Measurements from ENCODE around the gene OSBPL5. TPM values are rescaled to one million over a fixed set of nuclear protein-coding genes. Genes with fewer than 3 reads are reported as not detected.

The OSBPL5 gene
- total and polyA plus RNA-seq, 8 donors: 8.6 to 127 (median 25.2) TPM

DNA sequence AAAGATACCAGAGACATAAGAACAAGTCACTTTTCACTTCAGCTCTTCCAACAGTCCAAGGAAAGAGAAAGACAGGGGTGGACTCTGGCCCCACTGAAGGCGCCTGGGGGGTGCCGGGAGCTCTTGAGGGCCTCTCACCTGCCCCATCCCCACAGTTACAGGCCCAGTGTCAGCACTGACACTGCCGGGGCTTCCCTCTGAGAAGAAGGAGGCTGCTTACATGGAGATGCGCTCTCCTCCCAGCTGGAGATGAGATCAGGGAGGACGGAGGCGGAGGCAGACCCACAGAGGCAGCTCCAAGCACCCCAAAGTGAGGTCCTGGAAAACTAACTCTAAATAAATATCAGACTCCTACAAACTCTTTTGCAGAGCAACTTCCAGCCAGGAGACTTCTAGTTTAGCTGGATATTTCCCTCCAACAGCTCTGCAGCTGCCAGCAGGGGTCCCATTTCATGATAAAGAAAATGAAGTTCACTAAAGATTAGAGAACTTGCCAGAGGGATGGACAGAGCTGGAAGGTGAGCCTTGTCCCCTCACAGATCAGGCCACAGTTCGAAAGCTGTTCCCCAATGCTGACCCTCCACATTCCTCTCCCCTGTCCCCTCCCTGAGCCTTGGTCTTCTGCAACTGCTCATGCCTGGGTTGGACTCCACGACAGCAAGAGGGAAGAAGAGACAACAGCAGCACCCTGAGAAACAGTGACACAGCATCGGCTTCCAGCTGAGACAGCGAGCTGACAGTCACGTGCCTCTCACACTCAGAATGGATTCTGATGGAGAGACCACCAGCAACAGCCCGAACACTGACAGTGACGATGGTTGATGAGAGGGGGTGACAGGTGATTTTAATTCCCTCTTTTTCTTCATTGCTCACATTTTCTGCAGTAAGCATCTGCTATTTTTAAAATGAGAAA lies 113.7 kb downstream of the OSBPL5 start:
- Histone ChIP-seq H3K27me3 (no peaks in the 10 kb centered on the region), H3K36me3 (peaks cover 0 to 42% (median 39%) of the 10 kb centered on the region in 4 donors), H3K27ac (peak overlapping the region in 1 of 5 donors; percentile 6), H3K4me1 (peaks cover 38 to 78% (median 62%) of the 10 kb centered on the region in 4 donors), H3K9me3 (no peaks in the 10 kb centered on the region), H3K4me3 (no peak overlapping the region)
- intact Hi-C loops (cut with DNase I; ENCODE audit: low total_unique reads): no loop called here
- no peak for DNase-seq
- TF ChIP-seq, protein P1, sequence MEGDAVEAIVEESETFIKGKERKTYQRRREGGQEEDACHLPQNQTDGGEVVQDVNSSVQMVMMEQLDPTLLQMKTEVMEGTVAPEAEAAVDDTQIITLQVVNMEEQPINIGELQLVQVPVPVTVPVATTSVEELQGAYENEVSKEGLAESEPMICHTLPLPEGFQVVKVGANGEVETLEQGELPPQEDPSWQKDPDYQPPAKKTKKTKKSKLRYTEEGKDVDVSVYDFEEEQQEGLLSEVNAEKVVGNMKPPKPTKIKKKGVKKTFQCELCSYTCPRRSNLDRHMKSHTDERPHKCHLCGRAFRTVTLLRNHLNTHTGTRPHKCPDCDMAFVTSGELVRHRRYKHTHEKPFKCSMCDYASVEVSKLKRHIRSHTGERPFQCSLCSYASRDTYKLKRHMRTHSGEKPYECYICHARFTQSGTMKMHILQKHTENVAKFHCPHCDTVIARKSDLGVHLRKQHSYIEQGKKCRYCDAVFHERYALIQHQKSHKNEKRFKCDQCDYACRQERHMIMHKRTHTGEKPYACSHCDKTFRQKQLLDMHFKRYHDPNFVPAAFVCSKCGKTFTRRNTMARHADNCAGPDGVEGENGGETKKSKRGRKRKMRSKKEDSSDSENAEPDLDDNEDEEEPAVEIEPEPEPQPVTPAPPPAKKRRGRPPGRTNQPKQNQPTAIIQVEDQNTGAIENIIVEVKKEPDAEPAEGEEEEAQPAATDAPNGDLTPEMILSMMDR (IDR thresholded peaks at IDR 0.05): no peak
- TF ChIP-seq POLR2A (IDR thresholded peaks at IDR 0.05) (no peak), EP300 (IDR thresholded peaks at IDR 0.05) (no peak), POLR2AphosphoS5 (IDR thresholded peaks at IDR 0.05) (no peak)
- WGBS, 5 donors: 84 to 87% (median 85%) methylated on average over 13 of the region's 13 CpGs

DNA sequence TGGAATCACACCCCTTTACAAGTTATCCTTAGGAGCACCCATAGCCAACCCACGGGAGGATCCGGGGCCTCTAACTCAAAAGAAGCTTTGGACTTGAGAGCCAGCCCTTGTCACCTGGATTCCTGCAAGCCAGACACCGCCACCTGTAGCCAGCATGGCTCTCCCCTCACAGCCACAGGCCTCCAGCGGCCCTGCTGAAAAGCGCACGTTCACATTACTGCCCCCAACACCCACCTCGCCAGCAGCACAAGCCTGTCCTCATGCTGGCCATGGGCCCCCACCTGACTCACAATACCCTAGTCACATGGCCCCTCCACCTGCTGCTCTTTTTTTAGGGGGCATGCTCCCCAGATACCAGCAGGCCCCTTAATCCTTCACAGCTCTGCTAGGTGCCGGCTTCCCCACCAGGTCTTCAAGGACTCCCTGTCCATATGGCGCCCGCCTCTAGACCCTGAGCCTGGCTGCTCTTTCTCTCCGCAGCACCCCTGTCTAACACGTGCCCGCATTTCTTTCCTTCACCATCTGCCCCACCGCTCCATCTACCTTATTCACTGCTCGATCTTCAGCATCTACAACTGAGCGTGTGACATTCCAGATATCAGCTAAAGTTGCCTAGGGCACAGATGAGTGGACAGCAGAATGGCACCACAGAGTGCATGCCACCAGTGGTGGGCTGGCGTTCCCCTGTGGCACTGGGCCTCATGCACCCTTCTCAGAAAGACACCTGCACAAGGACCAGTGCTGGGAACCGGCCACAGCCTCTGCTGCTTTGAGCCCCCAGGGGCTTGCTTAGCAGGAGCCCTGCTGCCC lies 114.5 kb downstream of the OSBPL5 start:
- Histone ChIP-seq H3K36me3 (peaks cover 0 to 50% (median 47%) of the 10 kb centered on the region in 4 donors), H3K27ac (peak overlapping the region; percentile 5 to 82 (median 24)), H3K27me3 (no peaks in the 10 kb centered on the region), H3K4me3 (no peak overlapping the region), H3K9me3 (no peaks in the 10 kb centered on the region), H3K4me1 (peaks cover 30 to 78% (median 56%) of the 10 kb centered on the region in 4 donors)
- WGBS, 5 donors: 87 to 92% (median 90%) methylated on average over 16 to 18 of the region's 18 CpGs
- no peak for DNase-seq
- no peak for TF ChIP-seq POLR2AphosphoS5 (IDR thresholded peaks at IDR 0.05)
- intact Hi-C loops (cut with DNase I; ENCODE audit: low total_unique reads): no loop called here

DNA sequence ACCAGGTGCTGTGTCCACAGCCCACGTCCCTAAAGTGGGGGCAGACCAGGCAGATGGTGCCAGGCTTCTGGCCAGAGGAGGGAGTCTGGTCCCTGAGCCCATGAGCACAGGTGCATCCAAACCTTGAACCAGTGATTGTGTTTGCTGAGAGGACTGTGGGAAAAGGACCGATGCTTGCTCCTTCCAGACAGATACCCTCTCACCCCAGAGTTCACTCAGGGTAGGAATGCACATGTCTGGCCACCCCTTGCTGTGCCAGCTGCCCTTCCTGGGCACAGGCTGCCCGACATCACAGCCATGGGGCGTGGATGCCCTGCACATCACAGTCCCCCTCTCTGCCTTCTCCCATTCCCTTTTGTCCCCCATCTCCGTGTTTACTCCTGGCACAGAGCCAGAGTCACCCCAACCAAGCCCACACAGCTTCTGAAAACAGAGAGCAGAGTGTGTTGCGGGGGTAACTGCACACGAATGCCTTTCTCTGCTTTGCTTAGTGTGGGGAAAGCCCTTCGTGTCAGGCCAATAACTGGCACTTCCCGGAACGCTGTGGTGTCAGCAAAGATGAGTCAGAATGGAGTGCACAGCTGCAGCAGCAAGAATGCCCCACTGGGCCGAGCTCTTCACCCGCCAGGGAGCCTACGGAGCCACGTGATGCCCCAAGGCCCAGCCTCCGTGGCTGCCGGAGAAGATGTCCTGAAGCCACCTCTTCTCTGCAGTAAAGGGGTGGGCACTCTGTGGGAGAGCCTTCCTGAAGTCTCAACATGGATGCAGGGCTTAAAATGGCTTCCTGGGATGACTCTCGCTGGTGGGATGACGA lies 115.5 kb downstream of the OSBPL5 start:
- peaks cover 0 to 60% (median 55%) of the 10 kb centered on the region in 4 donors for H3K36me3 ChIP-seq
- intact Hi-C loops (cut with DNase I; ENCODE audit: low total_unique reads): no loop called here
- no peak overlapping the region for H3K4me3 ChIP-seq
- H3K27me3 ChIP-seq: no peaks in the 10 kb centered on the region
- peaks cover 20 to 75% (median 51%) of the 10 kb centered on the region in 4 donors for H3K4me1 ChIP-seq
- 31 to 58% (median 44%) methylated on average over 15 to 18 of the region's 18 CpGs for WGBS, 5 donors
- no peaks in the 10 kb centered on the region for H3K9me3 ChIP-seq
- peak overlapping the region; percentile 23 to 82 (median 68) for H3K27ac ChIP-seq
- DNase-seq: peak; percentile 45 to 76
- TF ChIP-seq EP300 (IDR thresholded peaks at IDR 0.05) (peak; percentile 23), POLR2A (IDR thresholded peaks at IDR 0.05) (no peak), POLR2AphosphoS5 (IDR thresholded peaks at IDR 0.05) (peak in 2 of 3 donors; percentile 60 to 90)
- TF ChIP-seq, protein P1 (IDR thresholded peaks at IDR 0.05): peak in 1 of 7 experiments; percentile 18

DNA sequence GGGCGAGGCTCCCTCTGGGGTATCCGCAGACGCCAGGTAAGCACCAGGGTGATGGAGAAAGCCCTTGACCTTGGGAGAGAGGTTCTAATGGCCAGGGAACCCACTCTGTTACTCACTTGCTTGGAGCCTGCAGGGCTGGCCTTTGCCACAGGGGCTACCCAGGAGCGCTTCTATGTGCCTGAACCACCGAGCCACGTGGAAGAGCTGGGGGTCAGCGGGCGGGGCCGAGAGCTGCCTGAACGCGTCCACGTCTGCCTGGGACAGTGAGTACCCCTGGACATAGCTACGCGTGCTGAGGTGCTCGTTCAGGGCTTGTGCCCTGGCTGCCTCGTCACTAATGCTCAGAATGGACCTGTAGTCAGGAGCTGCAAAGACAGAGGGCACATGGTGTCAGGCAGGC lies 117.5 kb downstream of the OSBPL5 start:
- no peak for TF ChIP-seq EP300 (IDR thresholded peaks at IDR 0.05)
- TF ChIP-seq POLR2A (IDR thresholded peaks at IDR 0.05): no peak
- no peak for TF ChIP-seq POLR2AphosphoS5 (IDR thresholded peaks at IDR 0.05)
- TF ChIP-seq, protein P1 (IDR thresholded peaks at IDR 0.05): no peak
- Histone ChIP-seq H3K36me3 (peaks cover 0 to 45% (median 43%) of the 10 kb centered on the region in 4 donors), H3K4me3 (no peak overlapping the region), H3K27ac (no peak overlapping the region), H3K9me3 (no peaks in the 10 kb centered on the region), H3K27me3 (no peaks in the 10 kb centered on the region), H3K4me1 (peaks cover 36 to 79% (median 60%) of the 10 kb centered on the region in 4 donors)
- WGBS, 5 donors: 87 to 94% (median 90%) methylated on average over 2 to 16 of the region's 16 CpGs
- no peak for DNase-seq
- intact Hi-C loops (cut with DNase I; ENCODE audit: low total_unique reads): no loop called here

Measured in stomach (tissue), 9 donors.